ENCODE measurements around the gene OR2T33.
"Not testable (repeated sequence)": the region's sequence is repeated elsewhere in the genome, so short reads cannot be mapped to it uniquely, and the experiment has no call there.

The OR2T33 gene, protein sequence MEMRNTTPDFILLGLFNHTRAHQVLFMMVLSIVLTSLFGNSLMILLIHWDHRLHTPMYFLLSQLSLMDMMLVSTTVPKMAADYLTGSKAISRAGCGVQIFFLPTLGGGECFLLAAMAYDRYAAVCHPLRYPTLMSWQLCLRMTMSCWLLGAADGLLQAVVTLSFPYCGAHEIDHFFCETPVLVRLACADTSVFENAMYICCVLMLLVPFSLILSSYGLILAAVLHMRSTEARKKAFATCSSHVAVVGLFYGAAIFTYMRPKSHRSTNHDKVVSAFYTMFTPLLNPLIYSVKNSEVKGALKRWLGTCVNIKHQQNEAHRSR

DNA sequence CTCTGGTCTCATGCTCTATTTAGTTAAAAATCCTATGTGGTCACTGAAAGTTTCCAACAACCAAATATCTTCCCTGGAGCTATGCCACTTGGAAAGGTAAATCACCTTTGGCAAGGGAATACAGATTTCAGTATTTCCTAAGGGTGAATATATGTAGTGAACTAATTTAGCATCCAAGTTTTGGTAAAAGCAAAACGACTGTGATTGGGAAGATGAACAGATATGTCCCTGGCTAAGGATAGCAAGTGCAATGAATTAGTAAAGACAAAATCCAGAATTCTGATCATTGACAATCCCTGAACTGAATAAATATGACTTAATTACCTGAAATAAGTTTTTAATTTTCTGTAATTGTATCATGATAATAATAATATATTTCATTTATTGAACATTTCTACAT, at the start of gene OR2T33:
Gene OR2T33 (minus strand): TSS at position 101 of the 400 bp plus-strand sequence. CDS start 4,162 bp downstream, outside the sequence.
- no peak within 1 kb of the TSS for H3K4me3 ChIP-seq (ENCODE audit: low read depth, low read length)
- TF ChIP-seq, protein P1, sequence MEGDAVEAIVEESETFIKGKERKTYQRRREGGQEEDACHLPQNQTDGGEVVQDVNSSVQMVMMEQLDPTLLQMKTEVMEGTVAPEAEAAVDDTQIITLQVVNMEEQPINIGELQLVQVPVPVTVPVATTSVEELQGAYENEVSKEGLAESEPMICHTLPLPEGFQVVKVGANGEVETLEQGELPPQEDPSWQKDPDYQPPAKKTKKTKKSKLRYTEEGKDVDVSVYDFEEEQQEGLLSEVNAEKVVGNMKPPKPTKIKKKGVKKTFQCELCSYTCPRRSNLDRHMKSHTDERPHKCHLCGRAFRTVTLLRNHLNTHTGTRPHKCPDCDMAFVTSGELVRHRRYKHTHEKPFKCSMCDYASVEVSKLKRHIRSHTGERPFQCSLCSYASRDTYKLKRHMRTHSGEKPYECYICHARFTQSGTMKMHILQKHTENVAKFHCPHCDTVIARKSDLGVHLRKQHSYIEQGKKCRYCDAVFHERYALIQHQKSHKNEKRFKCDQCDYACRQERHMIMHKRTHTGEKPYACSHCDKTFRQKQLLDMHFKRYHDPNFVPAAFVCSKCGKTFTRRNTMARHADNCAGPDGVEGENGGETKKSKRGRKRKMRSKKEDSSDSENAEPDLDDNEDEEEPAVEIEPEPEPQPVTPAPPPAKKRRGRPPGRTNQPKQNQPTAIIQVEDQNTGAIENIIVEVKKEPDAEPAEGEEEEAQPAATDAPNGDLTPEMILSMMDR (IDR thresholded peaks at IDR 0.05; ENCODE audit: insufficient read depth, low read depth, low read length, missing control alignments), result no peak
- DNase-seq (ENCODE audit: low read depth), result no peak

DNA sequence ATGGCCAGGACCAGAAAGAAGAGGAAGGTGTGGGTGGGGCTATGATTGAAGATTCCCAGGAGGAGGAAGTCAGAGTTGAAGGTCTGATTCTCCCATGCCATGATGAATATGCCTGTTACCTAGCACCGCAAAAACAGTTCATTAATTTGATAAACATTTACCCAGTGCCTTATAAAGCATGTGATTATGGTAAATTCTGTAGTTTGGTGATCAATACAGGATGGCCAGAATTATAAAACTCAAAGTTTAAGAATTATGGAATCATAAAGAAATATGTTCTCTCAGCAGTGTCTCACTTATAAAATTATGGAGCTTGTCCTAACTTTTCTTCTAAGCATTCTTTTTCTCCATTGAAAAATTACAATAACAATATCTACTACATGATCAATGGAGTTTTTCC, 46.7 kb upstream of the OR2T33 start, which contains the start of gene OR2M7:
Gene OR2M7 (minus strand): TSS at position 101 of the 400 bp plus-strand sequence. CDS start 0 bp downstream, at position 101.
- TF ChIP-seq, protein P1 (IDR thresholded peaks at IDR 0.05; ENCODE audit: insufficient read depth, low read depth, low read length, missing control alignments), result no peak
- no peak for DNase-seq (ENCODE audit: low read depth)
- H3K4me3 ChIP-seq (ENCODE audit: low read depth, low read length), result no peak within 1 kb of the TSS

DNA sequence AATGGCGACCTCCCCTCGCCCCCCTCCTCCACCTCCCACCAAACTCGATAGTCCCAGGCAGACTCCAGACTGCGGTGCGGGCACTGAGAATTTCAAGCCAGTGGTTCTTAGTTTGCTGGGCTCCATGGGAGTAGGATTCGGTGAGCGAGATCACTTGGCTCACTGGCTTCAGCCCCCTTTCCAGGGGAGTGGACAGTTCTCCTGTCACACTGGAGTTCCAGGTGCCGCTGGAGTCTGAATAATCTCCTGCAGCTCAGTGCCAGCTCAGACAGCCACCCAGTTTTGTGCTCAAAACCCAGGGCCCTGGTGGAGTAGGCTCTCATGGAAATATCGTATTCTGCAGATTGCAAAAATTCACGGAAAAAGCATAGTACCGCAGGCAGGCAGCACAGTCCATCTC, 39.0 kb upstream of the OR2T33 start:
- TF ChIP-seq, protein P1 (IDR thresholded peaks at IDR 0.05; ENCODE audit: insufficient read depth, low read depth, low read length, missing control alignments), result no peak
- DNase-seq (ENCODE audit: low read depth), result no peak
- H3K4me3 ChIP-seq (ENCODE audit: low read depth, low read length), result no peak overlapping the region

DNA sequence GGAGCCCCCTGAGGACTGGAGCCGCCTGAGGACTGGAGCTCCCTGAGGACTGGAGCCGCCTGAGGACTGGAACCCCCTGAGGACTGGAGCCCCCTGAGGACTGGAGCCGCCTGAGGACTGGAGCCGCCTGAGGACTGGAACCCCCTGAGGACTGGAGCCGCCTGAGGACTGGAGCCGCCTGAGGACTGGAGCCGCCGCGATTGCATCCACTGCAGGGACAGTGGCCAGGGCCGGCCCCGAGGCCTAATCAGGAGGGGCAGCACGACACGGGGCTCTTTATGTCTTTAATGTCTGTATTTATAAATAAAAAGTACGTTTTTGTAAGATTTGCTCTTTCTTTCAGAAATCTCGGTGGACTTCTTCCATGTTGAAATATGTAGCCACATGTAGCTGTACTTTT, 29.0 kb upstream of the OR2T33 start:
- not testable (repeated sequence) for H3K4me3 ChIP-seq (ENCODE audit: low read depth, low read length)

DNA sequence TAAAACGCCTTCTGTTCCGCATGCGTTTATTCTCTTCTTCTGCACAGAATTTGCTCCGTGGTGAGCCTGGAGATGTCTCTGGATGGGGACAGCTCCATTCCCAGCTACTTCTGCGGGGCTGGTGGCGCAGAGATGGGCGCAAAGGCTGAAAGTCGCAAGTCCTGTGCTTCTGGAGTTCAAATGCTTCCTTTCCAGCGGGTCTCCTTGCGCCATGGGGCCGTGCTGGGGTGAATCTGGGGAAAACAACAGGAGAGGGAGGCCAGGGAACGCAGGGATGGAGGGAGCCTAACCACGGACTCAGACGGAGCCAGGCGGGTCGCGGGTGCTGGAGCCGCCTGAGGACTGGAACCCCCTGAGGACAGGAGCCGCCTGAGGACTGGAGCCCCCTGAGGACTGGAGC, 28.3 kb upstream of the OR2T33 start:
- TF ChIP-seq, protein P1 (IDR thresholded peaks at IDR 0.05; ENCODE audit: insufficient read depth, low read depth, low read length, missing control alignments), result no peak
- H3K4me3 ChIP-seq (ENCODE audit: low read depth, low read length), result no peak overlapping the region
- DNase-seq (ENCODE audit: low read depth), result no peak

More for the DNA sequence above, 29.0 kb upstream of the OR2T33 start:
- DNase-seq (ENCODE audit: low read depth), result not testable (repeated sequence)

DNA sequence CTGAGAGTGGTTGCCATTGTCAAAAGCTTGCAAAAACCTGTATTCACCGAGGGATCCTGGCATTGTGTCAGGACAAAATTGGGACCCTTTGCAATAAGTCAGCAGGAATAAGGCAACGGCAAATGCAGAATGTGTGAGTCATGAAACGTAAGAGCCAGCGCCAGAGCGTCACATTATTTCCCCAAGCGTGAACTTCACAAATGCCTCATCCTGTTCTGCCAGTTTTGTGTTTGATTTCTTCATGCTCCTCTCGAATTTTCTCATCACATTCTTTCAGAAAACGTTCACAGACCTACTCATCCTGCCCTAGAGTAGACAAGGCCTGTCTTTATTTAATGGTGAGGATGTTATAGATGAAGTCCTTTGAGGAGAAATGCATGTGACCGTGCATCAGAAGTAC, 27.9 kb upstream of the OR2T33 start:
- DNase-seq (ENCODE audit: low read depth); H3K4me3 ChIP-seq (ENCODE audit: low read depth, low read length): not testable (repeated sequence)

DNA sequence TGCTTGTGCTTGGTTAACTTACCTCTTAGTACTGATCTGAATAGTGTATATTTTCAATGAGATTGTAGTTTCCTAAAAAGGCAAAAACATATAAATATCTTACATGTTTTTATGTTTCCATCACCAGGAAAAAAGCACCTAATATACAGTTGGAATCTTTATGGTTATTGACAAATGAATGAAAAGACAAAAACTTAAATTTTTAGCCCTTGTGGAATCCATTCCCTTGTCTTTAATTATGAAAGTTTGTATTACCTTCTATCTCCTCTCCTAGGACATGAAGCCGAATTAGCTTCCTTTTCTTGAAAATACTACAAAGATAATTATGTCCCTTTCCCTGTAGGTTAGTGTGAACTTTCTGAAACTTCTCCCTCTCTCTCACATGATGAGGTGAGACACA, 25.5 kb upstream of the OR2T33 start, which contains the start of gene OR2T12:
Gene OR2T12 (minus strand): TSS at position 101 of the 400 bp plus-strand sequence. CDS start 7,846 bp downstream, outside the sequence.
- no peak for DNase-seq (ENCODE audit: low read depth)
- TF ChIP-seq, protein P1 (IDR thresholded peaks at IDR 0.05; ENCODE audit: insufficient read depth, low read depth, low read length, missing control alignments), result no peak
- H3K4me3 ChIP-seq (ENCODE audit: low read depth, low read length), result no peak within 1 kb of the TSS

DNA sequence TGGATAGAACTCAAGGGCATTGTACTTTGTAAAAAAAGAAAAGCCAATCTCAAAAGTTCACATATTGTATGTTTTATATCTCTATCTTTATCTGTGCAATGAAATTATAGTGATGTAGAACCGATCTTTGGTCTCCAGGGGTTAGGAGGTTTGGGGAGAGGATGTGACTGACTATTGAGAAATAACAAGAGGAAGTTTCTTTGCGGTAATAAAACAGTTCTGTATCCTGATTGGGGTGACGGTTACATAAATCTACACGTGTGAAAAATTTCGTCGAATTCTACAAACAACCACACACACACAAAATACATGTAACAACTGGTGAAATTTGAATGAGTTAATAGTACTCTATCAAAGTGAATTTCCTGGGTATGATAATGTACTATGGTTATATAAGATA, 10.6 kb upstream of the OR2T33 start:
- no peak for DNase-seq (ENCODE audit: low read depth)
- no peak overlapping the region for H3K4me3 ChIP-seq (ENCODE audit: low read depth, low read length)
- TF ChIP-seq, protein P1 (IDR thresholded peaks at IDR 0.05; ENCODE audit: insufficient read depth, low read depth, low read length, missing control alignments), result no peak

DNA sequence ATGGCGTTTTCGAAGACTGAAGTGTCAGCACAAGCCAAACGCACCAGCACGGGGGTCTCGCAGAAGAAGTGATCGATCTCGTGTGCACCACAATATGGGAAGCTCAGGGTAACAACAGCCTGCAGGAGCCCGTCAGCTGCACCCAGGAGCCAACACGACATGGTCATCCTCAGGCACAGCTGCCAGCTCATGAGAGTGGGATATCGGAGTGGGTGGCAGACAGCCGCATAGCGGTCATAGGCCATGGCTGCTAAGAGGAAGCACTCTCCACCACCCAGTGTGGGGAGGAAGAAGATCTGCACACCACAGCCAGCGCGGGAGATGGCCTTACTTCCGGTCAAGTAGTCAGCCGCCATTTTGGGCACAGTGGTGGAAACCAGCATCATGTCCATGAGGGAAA, 4.6 kb downstream of the OR2T33 start:
- DNase-seq (ENCODE audit: low read depth); H3K4me3 ChIP-seq (ENCODE audit: low read depth, low read length): not testable (repeated sequence)

Data from GM12865 (cell line).